Midbrain (tissue), 1 donor: ENCODE results near the gene STAG1.
A peak's percentile ranks its signal among the peaks of the same experiment; 100 is the strongest.
"Not testable (repeated sequence)": the region's sequence is repeated elsewhere in the genome, so short reads cannot be mapped to it uniquely, and the experiment has no call there.

Experiments used
- DNase-seq: peaks from one replicate; lab custom pipeline; 2025; lab: John Stamatoyannopoulos, UW

Gene STAG1

GRCh38 chr3:136752172-136752421 is at the start of gene STAG1:
Gene STAG1, minus strand, starts transcription at chr3:136752378. Its CDS starts 121,480 bp downstream, at chr3:136630898.
- DNase-seq, result no peak

GRCh38 chr3:136801146-136801545 is 49.0 kb upstream of the STAG1 start:
- not testable (repeated sequence) for DNase-seq

- DNase-seq, result peak; percentile 54
These were observed 40.6 kb upstream of the STAG1 start for GRCh38 chr3:136792556-136793330.

GRCh38 chr3:136790786-136791185 is 38.6 kb upstream of the STAG1 start:
- no peak for DNase-seq

- no peak for DNase-seq
These were observed 37.8 kb upstream of the STAG1 start for GRCh38 chr3:136789976-136790375.

GRCh38 chr3:136788154-136788553 is 36.0 kb upstream of the STAG1 start:
- DNase-seq, result no peak

GRCh38 chr3:136787349-136787748 is 35.2 kb upstream of the STAG1 start:
- DNase-seq, result peak; percentile 14

GRCh38 chr3:136783708-136784191 is 31.6 kb upstream of the STAG1 start:
- no peak for DNase-seq

- DNase-seq, result no peak
These were observed 28.6 kb upstream of the STAG1 start for GRCh38 chr3:136780741-136781140.

GRCh38 chr3:136778865-136779264 is 26.7 kb upstream of the STAG1 start:
- DNase-seq, result no peak

GRCh38 chr3:136772709-136773108 is 20.5 kb upstream of the STAG1 start:
- DNase-seq, result no peak

- not testable (repeated sequence) for DNase-seq
These were observed 6.3 kb upstream of the STAG1 start for GRCh38 chr3:136758160-136759102.

- no peak for DNase-seq
These were observed 3.0 kb upstream of the STAG1 start for GRCh38 chr3:136755192-136755591.

- DNase-seq, result no peak
These were observed 1.3 kb upstream of the STAG1 start for GRCh38 chr3:136753326-136753939.

GRCh38 chr3:136752422-136753325 is 496 bp upstream of the STAG1 start:
- peak; percentile 99 for DNase-seq

- peak; percentile 78 for DNase-seq
These were observed 634 bp downstream of the STAG1 start for GRCh38 chr3:136751316-136752171.

GRCh38 chr3:136750897-136751315 is 1.3 kb downstream of the STAG1 start:
- DNase-seq, result no peak

- no peak for DNase-seq
These were observed 1.8 kb downstream of the STAG1 start for GRCh38 chr3:136750209-136750896.

- DNase-seq, result not testable (repeated sequence)
These were observed 2.6 kb downstream of the STAG1 start for GRCh38 chr3:136749602-136750001.

- no peak for DNase-seq
These were observed 3.1 kb downstream of the STAG1 start for GRCh38 chr3:136749091-136749490.
